Neural cell (in vitro differentiated cells): Measurements from ENCODE around the gene PPP1R18. TPM values are rescaled to one million over a fixed set of nuclear protein-coding genes. Genes with fewer than 3 reads are reported as not detected.
A peak's percentile ranks its signal among the peaks of the same experiment; 100 is the strongest.

Experiments used
- H2AFZ ChIP-seq: fragments of 200-600, 300-800 bp; sonication (generic), shearing (Covaris generic); 2 replicates; pipeline ENCODE4 v1.6.0; 2014; ENCODE audit warnings: low read depth, mild to moderate bottlenecking, antibody characterized with exemption, low read length, moderate library complexity
- H3F3A ChIP-seq: fragments of 200-600 bp; shearing (Covaris generic); 2 replicates; pipeline ENCODE4 v1.6.1; 2016; ENCODE audit warnings: mild to moderate bottlenecking, moderate library complexity, mixed read lengths, antibody characterized with exemption, low read length; ENCODE audit not compliant: insufficient read depth, poor library complexity, severe bottlenecking
- H3K27ac ChIP-seq: fragments of 200-600, 300-800 bp; sonication (generic), shearing (Covaris generic); 2 replicates; pipeline ENCODE4 v1.5.1; 2014; ENCODE audit warnings: mild to moderate bottlenecking, low read length, moderate library complexity
- H3K27me3 ChIP-seq: fragments of 300-800, 200-600 bp; sonication (generic), shearing (Covaris generic); 2 replicates; pipeline ENCODE4 v1.6.0; 2014; ENCODE audit warnings: mild to moderate bottlenecking, low read depth, low read length, moderate library complexity; ENCODE audit not compliant: insufficient read depth
- H3K36me3 ChIP-seq: fragments of 300-800, 200-600 bp; sonication (generic), shearing (Covaris generic); 2 replicates; pipeline ENCODE4 v1.5.1; 2014; ENCODE audit warnings: mild to moderate bottlenecking, antibody characterized with exemption, low read length, moderate library complexity; ENCODE audit not compliant: insufficient read depth
- H3K4me2 ChIP-seq: fragments of 300-800, 200-600 bp; sonication (generic), shearing (Covaris generic); 2 replicates; pipeline ENCODE4 v1.6.0; 2014; ENCODE audit warnings: mild to moderate bottlenecking, low read length
- H3K4me3 ChIP-seq: fragments of 300-800, 200-600 bp; sonication (generic), shearing (Covaris generic); 2 replicates; pipeline ENCODE4 v1.5.1; 2014; ENCODE audit warnings: mild to moderate bottlenecking, low read length, moderate library complexity
- H3K79me2 ChIP-seq: fragments of 200-600 bp; shearing (Covaris generic); replicated peaks from 2 replicates; pipeline ENCODE4 v1.6.0; 2014; ENCODE audit warnings: mild to moderate bottlenecking, low read length, moderate library complexity; ENCODE audit not compliant: insufficient read depth
- H3K9ac ChIP-seq: fragments of 300-800, 200-600 bp; sonication (generic), shearing (Covaris generic); 2 replicates; pipeline ENCODE4 v1.6.1; 2016; ENCODE audit warnings: mild to moderate bottlenecking, low read length, mixed read lengths
- H3K9me2 ChIP-seq: fragments of 200-600 bp; shearing (Covaris generic); 2 replicates; pipeline ENCODE4 v1.6.1; 2016; ENCODE audit warnings: mild to moderate bottlenecking, low read length, mixed read lengths; ENCODE audit not compliant: insufficient read depth
- H3K9me3 ChIP-seq: fragments of 200-600, 300-800 bp; sonication (generic), shearing (Covaris generic); 2 replicates; pipeline ENCODE4 v1.6.1; 2016; ENCODE audit warnings: mild to moderate bottlenecking, mixed run types, low read length, moderate library complexity, mixed read lengths
- H4K20me1 ChIP-seq: fragments of 200-600 bp; shearing (Covaris generic); 2 replicates; pipeline ENCODE4 v1.6.1; 2016; ENCODE audit warnings: mild to moderate bottlenecking, mixed run types; ENCODE audit not compliant: insufficient read depth
- CTCF ChIP-seq: fragments of 450-650 bp; IDR thresholded peaks from 2 replicates; pipeline ENCODE4 v1.5.1; 2014; ENCODE audit warnings: antibody characterized with exemption, mild to moderate bottlenecking, moderate library complexity; ENCODE audit not compliant: poor library complexity, severe bottlenecking
- EP300 ChIP-seq: fragments of 450-650 bp; conservative IDR thresholded peaks from 2 replicates; pipeline ENCODE4 v1.6.1; 2014; ENCODE audit warnings: antibody characterized with exemption, mild to moderate bottlenecking, moderate library complexity; ENCODE audit not compliant: poor library complexity, severe bottlenecking
- EZH2 ChIP-seq: fragments of 200-600, 300-800 bp; shearing (Covaris generic), sonication (generic); IDR thresholded peaks from 2 replicates; pipeline ENCODE4 v1.6.1; 2014; ENCODE audit warnings: antibody characterized with exemption, low read length, borderline replicate concordance, mild to moderate bottlenecking; ENCODE audit not compliant: insufficient read depth, poor library complexity, severe bottlenecking
- MXI1 ChIP-seq: fragments of 450-650 bp; conservative IDR thresholded peaks from 2 replicates; pipeline ENCODE4 v1.6.1; 2014; ENCODE audit warnings: antibody characterized with exemption, mild to moderate bottlenecking; ENCODE audit not compliant: poor library complexity, severe bottlenecking
- RAD21 ChIP-seq: fragments of 450-650 bp; conservative IDR thresholded peaks from 2 replicates; pipeline ENCODE4 v1.6.1; 2014; ENCODE audit warnings: antibody characterized with exemption, mild to moderate bottlenecking, moderate library complexity
- REST ChIP-seq: IDR thresholded peaks from 2 replicates; pipeline ENCODE4 v1.6.1; 2012; ENCODE audit warnings: borderline replicate concordance
- SMC3 ChIP-seq: fragments of 450-650 bp; conservative IDR thresholded peaks from 2 replicates; pipeline ENCODE4 v1.6.1; 2014; ENCODE audit warnings: antibody characterized with exemption, mild to moderate bottlenecking, moderate library complexity; ENCODE audit not compliant: poor library complexity
- TAF1 ChIP-seq: IDR thresholded peaks from 2 replicates; pipeline ENCODE4 v1.6.1; 2012; ENCODE audit warnings: low read depth
- polyA plus RNA-seq: library from polyadenylated mRNA; depleted of rRNA; stranded (reverse); fragments of >200 nt; gene quantifications from 2 replicates; pipeline ENCODE4 v1.2.3, GENCODE V29; 2014

PPP1R18 gene
- polyA plus RNA-seq, 1 donor from 2014 or later, result 50.6 TPM

GRCh38 chr6:30678964-30679726, 7.3 kb downstream of the PPP1R18 start:
- H3K27ac ChIP-seq, result no peak overlapping the region
- H3K27me3 ChIP-seq, result no peaks in the 10 kb centered on the region
- H2AFZ ChIP-seq, result no peak overlapping the region
- peak overlapping the region; percentile 99 for H3K4me3 ChIP-seq
- H3K9me2 ChIP-seq, result no peaks in the 10 kb centered on the region
- H3K4me2 ChIP-seq, result no peak overlapping the region
- no peaks in the 10 kb centered on the region for H3K9me3 ChIP-seq
- H3K79me2 ChIP-seq, result peaks cover 37% of the 10 kb centered on the region
- peaks cover 38% of the 10 kb centered on the region for H4K20me1 ChIP-seq
- H3F3A ChIP-seq, result no peaks in the 10 kb centered on the region
- H3K36me3 ChIP-seq, result no peaks in the 10 kb centered on the region
- peak overlapping the region; percentile 4 for H3K9ac ChIP-seq
- TF ChIP-seq REST, result no peak
- no peak for TF ChIP-seq EP300
- peak; percentile 80 for TF ChIP-seq SMC3
- TF ChIP-seq CTCF, result peak; percentile 81
- no peak for TF ChIP-seq TAF1
- no peak for TF ChIP-seq MXI1
- no peak for TF ChIP-seq EZH2
- TF ChIP-seq RAD21, result peak; percentile 74

GRCh38 chr6:30676660-30677285, 9.7 kb downstream of the PPP1R18 start:
- Histone ChIP-seq H4K20me1 (peaks cover 15% of the 10 kb centered on the region), H3K27ac (no peak overlapping the region), H3K79me2 (peaks cover 19% of the 10 kb centered on the region)

More at GRCh38 chr6:30676660-30677285, 9.7 kb downstream of the PPP1R18 start:
- no peaks in the 10 kb centered on the region for H3F3A ChIP-seq
- no peaks in the 10 kb centered on the region for H3K9me2 ChIP-seq
- no peaks in the 10 kb centered on the region for H3K36me3 ChIP-seq
- TF ChIP-seq RAD21 (no peak), EZH2 (no peak), MXI1 (no peak), EP300 (no peak), REST (no peak)
- H2AFZ ChIP-seq, result no peak overlapping the region
- H3K4me2 ChIP-seq, result no peak overlapping the region
- H3K27me3 ChIP-seq, result no peaks in the 10 kb centered on the region
- H3K9me3 ChIP-seq, result no peaks in the 10 kb centered on the region
- no peak overlapping the region for H3K9ac ChIP-seq
- H3K4me3 ChIP-seq, result no peak overlapping the region
